NCI-H82 treated with DMSO at 0.1 percent for 48 hours (cell line): ENCODE measurements around the gene RRP1B.
"Not testable (repeated sequence)": the region's sequence is repeated elsewhere in the genome, so short reads cannot be mapped to it uniquely, and the experiment has no call there.

Experiments
- DNase-seq: peaks from one replicate; lab custom pipeline; 2025; ENCODE audit not compliant: unreplicated experiment; lab: John Stamatoyannopoulos, UW

RRP1B gene

DNA sequence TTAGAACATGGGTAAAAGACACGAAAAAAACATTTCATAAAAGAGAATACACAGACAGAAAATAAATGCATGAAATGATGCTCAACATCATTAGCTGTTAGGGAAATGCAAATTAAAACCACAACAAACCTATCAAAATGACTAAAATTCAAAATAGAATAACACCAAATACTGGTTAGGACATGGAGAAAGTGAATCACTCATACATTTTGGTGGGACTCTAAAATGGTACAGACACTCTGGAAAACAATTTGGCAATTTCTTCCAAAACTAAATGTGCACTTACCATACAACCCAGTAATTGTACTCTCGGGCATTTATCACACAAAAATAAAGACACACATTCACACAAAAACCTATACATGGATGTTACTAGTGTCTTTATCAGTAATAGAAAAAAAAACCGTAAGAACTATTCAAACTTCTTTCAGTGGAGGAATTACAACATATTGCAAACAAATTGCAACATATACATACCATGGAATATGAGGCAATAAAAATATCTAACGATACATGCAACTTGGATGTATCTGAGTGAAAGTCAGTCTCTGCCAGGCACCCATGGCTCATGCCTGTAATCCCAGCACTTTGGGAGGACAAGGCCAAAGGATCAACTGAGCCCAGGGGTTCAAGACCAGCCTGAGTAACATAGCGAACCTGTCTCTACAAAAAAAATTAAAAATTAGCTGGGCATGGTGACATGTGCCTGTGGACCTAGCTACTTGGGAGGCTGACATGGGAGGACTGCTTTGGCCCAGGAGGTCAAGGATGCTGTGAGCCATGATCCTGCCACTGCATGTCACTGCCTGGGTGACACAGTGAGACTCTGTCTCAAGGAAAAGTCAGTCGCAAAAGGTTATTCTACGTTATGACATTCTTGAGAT is 19.6 kb upstream of the RRP1B start:
- no peak for DNase-seq

DNA sequence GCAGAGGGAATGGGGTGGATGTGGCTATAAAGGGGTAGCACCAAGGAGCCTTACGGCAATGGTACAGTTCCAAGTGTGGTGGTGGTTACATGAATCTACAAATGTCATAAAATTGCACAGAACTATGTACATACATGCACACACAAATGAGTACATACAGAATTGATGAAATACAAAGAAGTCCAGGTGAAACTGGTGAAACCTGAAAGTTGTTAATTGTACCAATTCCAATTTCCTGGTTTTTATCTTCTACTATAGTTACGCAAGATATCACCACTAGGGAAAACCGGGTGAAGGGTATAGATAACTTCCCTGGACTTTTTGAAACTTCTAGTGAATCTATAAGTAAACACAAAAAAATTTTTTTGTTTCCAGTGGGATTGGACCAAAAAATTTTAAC is 19.0 kb upstream of the RRP1B start:
- no peak for DNase-seq

DNA sequence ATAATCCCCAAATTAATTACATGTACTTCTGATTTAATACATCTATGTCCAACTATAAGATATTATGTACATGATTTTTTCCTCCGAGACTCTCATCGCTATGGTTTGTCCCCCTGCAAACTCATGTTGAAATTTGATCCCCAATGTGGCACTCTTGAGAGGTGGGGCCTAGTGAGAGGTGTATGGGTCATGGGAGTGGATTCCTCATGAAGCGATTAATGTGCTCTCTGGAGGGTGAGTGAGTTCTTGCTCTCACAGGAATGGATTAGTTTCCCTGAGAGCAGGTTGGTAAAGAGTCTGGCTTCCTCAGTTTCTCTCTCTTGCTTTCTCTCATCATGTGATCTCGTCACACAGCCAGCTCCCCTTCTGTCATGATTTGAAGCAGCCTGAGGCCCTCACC is 16.2 kb upstream of the RRP1B start:
- no peak for DNase-seq

DNA sequence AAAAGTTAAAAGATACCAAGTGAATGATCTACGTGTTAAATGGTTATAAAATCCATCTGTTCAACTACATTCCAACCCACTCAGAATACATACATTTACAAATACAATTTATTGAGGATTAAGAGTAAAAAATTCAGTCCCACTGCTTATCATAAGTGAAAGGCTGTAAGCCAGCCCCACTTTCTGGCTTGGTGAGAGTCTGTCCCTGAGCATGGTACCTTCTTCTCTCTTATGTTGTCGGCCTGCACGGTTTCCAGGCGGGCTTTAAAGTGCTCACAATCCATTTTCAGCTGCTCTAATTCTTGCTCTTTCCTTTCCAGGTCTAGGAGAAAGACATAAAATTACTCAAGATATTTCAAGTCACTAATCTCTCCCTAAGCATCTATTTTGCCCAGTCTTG is 15.3 kb upstream of the RRP1B start:
- DNase-seq, result no peak

DNA sequence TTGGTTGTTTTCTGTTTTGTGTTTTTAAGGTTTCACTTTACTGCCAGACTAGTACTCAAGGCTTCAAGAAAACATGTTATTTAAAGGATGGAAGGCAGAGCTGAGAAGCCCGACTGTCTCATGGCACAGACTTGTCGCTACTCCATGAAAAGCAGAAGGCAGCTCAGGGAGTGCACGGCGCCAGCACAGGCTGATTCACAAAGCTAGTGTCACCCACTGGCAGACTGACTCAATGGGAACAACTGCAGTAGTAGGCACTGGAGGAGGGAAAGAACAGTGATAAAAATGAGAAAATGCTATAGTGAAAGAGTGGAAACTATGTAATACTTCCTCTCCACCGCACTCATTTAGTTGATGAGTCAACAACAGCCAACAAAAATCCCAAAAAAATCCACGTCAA is 14.8 kb upstream of the RRP1B start:
- no peak for DNase-seq

DNA sequence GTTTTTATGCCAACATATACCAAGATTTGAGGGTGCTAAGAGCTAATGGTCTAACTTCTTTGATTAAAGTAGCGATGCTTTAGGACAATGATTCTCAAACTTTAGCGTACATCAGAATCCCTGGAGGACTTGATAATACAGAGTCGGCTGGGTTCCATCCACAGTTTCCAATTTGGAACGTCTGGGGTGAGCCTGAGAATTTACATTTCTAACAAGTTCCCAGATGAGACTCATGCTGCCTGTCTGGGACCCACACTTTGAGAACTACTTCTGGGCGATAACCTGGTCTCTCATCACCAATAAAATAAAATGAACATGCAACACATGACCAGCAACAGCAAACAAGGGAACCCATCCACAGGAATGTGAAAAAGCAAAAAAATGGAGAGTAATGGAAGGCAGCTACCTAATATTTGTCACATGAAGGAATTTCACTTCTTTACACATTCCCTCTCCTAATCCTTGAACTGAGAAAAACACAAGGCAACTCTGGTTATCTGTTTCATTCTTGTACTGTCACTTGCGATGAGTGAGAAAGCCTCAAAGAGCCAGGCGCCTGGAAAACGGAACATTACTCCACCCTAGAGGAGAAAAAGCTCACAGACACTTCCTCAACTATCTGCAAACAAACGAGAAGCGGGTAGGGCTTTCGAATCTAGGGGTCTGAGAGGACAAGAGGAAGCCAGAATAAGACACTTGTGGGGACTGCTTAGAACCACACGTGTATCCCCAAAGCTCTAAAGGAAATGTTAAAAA is 14.0 kb upstream of the RRP1B start:
- DNase-seq, result peak; percentile 11

DNA sequence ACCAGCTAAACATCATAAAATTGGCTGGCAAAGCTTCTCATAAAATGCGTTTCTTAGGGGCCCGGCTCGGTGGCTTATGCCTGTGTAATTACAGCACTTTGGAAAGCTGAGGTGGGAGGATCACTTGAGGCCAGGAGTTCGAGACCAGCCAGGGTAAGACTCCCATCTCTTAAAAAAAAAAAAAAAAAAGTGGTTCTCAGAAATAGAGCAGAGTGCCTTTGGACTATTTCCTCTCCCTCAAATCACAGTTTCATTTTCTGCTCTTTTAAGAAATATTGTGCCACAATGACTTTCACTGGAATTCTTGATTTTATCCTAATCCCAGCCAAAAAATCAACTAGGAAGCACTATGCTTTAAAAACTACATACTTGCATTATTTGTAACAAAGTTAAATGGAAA is 13.4 kb upstream of the RRP1B start:
- DNase-seq, result no peak

DNA sequence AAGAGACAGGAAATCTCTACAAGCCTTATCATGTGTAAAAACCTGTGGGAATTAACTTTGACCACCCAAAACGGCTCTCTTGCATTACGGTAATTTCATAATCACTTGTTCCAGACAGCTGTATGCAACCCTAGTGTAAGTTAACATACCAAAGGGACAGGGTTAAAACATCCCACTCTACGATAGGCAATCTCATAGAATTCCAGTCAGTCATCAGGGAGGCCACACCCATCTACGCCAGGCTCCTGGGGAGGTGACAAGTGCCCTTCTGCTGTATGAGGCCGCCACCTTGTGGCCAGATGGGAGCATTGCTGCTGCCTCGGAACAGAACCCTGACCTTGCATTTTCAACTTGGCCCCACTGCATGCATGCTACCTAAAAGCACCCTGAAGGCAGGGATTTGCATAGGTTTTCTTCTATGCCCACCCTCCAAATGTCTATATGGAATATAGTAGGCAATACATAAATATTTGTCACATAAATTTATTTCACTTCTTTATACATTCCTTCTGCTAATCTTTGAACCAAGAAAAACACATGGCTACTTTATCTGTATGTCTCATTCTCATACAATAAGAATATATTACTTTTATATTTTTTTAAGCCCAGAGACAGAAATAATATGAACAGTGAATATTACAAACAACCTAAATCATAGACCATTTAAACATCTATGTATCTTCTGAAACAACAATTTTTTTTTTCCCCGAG is 12.7 kb upstream of the RRP1B start:
- peak; percentile 88 for DNase-seq

DNA sequence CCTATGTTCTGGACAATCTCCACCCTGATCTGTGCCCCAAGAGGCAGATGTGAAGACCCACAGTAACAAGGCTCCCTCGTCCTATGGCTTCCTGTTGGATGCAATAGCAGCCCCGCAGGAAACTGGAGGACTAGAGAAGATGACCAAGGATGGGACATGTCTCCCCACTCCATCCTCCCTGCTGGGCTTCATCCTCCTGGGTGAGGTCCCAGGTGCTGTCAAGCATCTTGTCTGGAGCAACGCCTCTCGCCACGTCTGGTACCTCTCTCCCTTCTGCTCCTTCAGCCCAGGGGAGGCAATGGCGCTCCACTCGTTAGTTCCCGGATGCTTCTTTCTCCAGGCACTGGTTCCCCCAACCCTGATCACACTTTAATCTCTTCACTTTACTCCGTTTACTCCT is 11.2 kb upstream of the RRP1B start:
- no peak for DNase-seq

DNA sequence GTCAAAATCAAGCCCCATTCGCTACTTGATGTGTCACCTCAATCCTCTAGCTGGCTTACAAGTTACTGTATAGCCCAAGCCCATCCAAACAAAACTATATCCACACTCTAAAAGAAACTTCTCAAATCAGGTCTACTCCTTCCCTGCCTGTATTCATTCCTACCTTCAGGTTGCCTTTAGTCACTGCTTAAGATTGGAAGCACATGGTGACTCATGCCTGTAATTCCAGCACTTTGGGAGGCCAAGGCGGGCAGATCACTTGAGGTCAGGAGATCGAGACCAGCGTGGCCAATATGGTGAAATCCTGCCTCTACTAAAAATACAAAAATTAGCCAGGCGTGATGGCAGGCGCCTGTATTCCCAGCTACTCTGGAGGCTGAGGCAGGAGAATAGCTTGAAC is 7.4 kb upstream of the RRP1B start:
- DNase-seq, result not testable (repeated sequence)

DNA sequence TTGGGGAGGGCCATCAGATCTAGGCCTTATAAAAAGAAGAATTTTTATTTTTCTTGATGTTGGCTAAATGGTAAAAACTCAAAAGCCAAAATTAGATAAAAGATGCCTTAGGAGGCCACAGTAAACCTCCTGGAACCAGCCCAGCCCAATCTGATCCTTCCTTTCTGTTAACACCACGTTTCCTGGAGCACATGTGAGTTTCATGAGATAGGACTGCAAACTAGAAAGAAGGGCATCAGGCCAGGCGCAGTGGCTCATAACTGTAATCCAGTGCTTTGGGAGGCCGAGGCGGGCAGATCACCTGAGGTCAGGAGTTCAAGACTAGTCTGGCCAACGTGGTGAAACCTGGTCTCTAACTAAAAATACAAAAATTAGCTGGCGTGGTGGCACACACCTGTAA is 6.7 kb upstream of the RRP1B start:
- DNase-seq, result no peak

DNA sequence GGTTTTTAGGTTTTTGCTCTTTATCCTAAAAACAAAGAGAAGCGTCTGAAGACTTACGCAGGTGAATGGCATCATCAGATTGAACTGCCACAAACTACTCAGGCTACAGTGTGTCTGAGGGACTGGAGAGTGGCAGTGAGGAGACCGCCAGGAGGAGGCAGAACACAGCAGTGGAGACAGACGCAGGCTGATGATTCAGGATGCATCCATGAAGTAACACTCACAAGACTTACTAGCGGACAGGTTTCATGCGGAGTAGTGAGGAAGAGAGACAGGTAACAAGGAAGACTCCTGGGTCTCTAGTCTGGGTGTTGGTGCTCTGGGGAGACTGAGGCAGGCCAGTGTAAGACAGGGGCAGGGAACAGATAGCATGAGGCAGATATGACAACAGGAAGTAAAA is 5.7 kb upstream of the RRP1B start:
- no peak for DNase-seq

DNA sequence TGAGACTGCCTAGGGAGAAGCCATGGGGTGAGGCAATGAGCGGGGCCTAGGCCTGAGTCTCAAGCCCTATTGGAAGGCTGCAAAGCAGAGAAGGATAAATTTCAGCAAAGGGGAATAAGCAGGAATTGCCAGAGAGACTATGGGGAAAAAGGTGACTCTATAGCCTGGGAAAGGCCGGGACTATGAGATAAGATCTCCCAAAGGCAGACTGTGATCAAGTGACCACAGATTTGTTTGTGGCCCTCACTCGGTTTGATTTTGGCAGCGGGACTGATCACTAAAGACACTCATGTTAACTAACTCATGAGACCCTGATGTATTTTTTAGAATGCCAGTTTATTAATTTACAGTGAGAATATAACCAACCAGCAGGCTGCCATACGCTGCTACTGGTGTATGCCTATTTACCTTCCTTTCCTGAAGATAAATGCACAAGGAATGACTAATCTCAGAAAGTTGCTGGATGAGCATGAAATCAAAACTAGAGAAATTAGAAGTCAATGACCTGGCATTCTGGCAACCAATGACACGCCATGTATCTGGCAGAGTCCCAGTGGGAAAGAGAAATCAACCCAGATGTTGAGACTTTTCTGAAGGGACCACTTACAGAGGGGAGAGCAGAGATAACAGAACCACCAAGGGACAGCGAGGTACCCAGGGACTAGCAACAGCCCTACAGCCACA is 4.4 kb upstream of the RRP1B start:
- no peak for DNase-seq

DNA sequence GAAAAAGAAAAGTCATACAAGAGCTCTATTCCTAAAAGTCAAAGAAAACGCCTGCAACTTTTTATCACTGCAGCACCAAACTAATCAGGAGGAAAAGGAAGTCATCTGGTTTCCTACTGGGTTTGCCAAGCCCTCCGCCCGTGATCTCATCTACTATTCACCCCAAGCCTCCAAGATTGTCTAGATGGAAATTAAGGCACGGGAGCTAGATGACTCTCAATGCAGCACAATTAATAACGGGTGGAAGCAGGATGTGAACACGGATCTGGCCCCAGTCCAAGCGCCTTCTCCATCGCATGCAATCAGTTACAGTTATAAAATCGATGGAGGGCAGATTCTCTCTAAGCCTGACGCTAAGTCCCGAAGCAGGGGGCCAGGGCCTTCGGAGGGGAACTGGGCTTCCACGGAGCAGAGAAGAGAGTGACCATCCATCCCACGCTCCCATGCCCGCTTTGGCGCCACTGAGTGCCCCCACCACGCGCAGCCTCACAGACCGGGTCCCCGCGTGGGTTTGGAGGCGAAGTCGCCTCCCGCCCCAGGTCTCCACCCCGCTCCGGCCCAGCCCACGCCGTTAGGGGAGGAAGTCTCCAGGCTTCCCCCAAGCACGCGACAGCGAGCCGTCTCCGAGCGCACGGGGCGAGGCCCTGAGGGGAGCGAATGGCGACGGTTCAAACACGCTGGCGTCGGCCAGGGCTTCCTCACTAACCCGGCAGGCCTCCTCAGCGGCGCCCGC is 1.8 kb upstream of the RRP1B start:
- DNase-seq, result no peak

DNA sequence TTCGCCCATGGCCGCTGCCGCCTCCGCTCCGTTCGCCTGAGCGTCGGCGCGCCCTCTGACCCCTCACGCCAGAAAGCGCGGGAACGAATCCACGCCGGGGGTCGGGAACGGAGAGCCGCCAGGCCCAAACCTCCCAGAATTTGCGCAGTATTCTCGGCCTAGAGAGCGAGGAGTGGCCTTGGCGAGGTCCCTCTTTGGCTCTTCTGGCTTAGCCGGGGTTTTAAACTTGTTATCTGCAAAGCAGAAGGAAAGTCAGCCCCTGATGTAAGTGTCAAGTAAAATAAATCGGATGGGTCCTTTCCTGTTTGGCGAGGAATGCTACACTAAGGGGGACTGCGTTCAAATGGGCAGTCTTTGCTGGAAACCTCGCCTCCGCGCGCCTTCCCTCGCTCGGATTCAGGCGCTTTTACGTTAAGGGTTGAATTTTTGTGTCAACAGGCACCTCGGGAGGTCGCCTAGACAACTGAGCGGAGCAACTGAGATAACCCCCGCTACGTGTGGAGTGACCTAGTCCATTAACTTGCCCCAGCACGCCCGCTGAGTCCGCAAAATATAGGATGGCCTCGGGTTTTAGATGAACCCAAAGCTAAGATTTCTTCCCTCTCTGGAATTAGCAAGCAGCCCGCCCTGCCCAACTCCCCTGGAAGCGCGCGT is 1.1 kb upstream of the RRP1B start:
- no peak for DNase-seq

DNA sequence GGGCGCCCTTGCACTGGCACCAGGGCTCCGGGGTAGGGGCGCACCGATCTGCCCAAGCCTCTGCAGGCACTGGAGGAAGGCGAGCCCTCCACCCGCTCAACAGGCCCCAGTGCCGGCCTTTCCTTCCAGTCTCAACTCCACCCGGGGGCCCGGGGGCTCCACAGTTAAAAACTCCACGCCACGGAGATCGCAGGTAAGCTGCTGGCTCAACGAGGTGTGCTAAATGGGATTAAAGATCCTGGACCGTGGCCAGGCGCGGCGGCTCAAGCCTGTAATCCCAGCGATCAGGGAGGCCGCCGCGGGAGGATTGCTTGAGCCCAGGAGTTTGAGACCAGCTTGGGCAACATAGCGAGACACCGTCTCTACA is 608 bp upstream of the RRP1B start:
- peak; percentile 48 for DNase-seq

DNA sequence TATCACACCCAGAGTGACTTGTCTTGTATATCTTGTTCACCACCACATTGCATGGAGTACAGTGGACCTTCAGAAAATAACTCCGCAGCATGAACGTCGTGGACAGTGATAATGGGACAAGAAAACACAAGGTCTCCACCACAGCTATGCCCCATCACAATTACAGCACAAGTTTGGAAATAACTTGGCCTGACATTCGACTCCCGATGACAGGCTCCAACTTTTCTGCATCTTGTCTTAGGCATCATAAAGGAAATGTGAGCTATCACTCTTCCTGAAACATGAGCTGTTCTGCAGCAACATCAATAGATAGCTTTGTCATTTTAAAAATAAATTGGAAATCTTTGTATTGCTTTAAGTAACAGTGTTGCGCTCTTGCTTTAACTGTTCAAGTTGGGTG is 2.9 kb downstream of the RRP1B start:
- DNase-seq, result no peak

DNA sequence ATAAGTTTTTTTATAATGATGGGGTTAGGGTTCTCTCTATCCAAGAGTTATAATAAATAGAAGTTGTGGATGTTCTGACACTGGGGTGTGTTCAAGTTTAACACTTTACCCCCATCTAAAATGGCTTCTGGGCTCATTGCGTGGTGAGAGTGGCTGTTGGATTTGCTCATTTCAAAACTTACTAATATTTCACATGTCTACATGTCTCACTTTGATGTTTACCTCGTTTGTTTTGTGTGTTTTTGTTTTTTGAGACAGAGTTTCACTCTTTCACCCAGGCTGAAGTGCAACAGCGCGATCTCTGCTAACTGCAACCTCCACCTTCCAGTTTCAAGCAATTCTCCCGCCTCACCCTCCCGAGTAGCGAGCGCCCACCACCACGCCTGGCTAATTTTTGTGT is 3.7 kb downstream of the RRP1B start:
- no peak for DNase-seq

DNA sequence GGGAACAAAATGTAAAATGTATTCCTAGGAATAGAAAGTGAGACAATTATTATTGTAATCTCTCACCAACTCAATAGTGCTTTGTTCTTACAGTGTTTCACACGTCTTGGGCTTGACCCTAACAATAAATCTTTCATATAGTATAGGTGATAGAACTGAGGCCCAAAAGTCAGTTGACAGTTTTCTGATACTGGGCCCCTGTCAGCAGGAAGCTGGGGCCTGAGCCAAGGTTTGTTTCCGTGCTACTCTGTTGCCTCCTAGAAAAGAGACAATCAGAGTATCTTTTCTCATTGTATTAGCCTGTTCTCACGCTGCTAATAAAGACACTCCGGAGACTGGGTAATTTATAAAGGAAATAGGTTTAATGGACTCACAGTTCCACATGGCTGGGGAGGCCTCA is 5.0 kb downstream of the RRP1B start:
- DNase-seq, result no peak

DNA sequence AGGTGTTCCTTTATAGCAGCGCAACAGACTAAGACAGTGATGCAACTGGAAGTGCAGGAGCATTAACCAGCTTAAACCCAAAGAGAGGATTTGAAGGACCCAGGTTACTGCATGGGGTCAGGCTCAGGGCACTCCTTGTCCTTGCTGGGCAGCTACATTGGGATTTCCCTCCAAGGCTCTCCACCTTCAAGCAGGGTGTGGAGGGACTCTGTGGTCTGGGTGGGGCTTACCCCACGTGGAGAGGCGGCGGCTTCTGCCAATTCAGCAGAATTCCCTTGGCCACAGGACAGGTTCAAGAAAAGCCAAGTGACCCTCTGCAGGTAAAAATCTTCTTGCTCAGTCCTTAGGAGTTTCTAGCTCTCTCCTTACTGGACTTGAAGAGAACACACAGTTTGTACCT is 6.5 kb downstream of the RRP1B start:
- DNase-seq, result no peak
